Measurements from ENCODE around the gene HIRIP3.
"Not testable (repeated sequence)": the region's sequence is repeated elsewhere in the genome, so short reads cannot be mapped to it uniquely, and the experiment has no call there.

HIRIP3 gene

DNA sequence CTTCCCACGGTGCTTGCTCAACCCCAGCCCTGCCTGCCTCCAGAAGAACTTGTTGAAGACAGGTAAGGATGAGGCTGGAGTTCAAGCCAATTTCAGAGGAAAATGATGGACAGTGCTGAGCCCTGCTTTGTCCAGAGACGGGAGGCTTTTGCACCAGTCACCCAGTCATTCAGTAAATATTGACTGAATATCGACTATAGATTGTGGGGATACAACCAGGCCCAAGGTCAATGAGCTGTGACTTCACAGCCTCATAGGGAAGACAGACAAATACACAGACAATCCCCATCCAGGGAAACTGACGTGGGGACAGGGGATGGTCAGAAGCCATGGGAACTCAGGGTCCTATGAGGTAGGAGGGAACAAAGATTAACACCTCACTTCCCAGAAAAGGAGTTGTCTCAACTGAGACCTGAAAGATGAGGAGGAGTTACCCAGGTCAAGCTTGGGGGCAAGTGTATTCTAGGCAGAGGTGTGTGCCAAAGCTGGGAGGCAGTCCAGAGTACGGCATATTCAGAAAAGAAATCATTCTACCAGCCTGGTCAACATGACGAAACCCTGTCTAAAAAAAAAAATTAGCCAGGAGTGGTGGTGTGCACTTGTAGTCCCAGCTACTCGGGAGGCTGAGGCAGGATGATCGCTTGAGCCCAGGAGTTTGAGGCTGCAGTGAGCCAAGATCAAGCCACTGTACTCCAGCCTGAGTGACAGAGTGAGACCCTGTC lies 21.3 kb upstream of the HIRIP3 start:
- no peak for DNase-seq (ENCODE audit: low spot score)

DNA sequence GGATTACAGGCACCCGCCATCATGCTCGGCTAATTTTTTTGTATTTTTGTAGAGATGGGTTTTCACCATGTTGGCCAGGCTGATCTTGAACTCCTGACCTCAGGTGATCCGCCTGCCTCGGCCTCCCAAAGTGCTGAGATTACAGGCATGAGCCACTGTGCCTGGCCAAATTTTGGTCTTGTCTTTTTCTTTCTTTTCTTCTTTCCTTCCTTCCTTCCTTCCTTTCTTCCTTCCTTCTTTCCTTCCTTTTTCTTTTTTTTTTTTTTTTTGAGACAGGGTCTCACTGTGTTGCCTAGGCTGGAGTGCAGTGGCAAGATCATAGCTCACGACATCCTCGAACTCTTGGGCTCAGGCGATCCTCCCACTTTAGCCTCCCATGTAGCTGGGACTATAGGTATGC lies 20.0 kb upstream of the HIRIP3 start:
- not testable (repeated sequence) for DNase-seq (ENCODE audit: low spot score)

DNA sequence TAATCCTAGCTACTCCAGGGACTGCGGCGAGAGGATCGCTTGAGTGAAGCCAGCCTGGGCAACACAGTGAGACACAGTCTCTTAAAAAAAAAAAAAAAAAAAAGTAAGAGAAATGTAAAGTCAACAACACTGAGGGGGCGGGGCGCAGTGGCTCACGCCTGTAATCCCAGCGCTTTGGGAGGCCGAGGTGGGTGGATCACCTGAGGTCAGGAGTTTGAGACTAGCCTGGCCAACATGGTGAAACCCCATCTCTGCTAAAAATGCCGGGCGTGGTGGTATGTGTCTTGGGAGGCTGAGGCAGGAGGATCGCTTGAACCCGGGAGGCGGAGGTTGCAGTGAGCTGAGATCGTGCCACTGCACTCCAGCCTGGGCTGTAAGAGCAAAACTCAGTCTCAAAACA lies 17.2 kb upstream of the HIRIP3 start:
- not testable (repeated sequence) for DNase-seq (ENCODE audit: low spot score)

GRCh38 chr16:30011714-30012504 lies 16.5 kb upstream of the HIRIP3 start:
- no peak for DNase-seq (ENCODE audit: low spot score)

- DNase-seq (ENCODE audit: low spot score), result no peak
These were observed 15.7 kb upstream of the HIRIP3 start, which contains the start of gene DOC2A for GRCh38 chr16:30010844-30011713. TSS of gene DOC2A (minus strand) at chr16:30011027. CDS start at chr16:30010222, 805 bp downstream.

GRCh38 chr16:30009990-30010843 lies 14.8 kb upstream of the HIRIP3 start:
- no peak for DNase-seq (ENCODE audit: low spot score)

GRCh38 chr16:30009085-30009862 lies 13.9 kb upstream of the HIRIP3 start:
- no peak for DNase-seq (ENCODE audit: low spot score)

GRCh38 chr16:30007378-30007895 lies 12.0 kb upstream of the HIRIP3 start:
- no peak for DNase-seq (ENCODE audit: low spot score)

DNA sequence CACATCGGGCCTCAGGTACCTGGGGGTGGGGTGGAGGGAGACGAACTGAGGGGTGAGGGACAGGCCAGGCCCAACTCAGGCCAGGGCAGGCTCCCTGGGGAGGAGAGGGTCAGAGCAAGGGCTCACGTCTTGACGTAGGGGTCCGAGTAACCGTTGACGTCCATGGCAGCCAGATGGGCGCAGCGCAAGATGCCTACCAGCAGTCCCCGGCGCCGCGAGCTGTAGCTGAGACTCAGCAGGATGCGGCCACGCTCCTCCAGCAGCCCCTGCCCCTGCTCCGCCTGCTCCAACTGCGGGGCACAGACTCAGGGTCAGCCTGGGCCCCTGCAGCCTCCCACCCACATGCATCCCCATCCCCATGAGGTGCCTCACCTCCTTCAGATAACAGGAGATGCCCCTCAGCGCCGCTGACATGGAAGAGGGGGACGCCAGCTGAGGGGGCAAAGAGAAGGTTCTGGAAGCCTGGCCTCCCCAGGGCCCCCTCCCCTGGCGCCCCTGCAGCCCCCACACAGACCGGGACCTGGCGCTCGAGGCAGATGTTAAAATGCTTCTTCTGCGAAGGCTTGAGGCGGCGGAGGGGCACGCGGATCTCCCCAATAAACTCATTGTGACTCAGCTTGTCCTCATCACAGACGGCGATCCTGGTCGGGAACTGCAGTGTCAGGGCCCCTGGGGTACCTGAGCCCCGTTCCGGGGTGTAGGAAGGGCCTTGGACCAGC lies 11.4 kb upstream of the HIRIP3 start:
- DNase-seq (ENCODE audit: low spot score), result no peak

DNA sequence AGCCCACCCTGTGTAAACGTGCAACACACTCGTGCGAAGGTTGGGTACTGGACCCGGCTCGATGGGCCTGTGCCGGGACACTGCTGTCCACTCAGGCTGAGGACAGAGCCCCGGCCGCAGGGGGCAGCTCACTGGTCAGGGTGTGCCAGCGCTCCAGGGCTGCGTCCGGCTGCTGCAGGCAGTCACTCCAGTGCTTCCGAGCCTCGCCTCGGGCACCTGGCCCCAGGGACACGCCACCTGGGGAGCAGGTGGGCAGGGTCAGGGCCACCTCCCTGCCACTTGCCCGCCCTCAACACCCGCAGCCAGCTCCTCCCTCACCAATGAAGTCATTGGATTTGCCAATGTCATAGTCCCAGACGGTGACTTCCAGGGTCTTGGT lies 10.7 kb upstream of the HIRIP3 start:
- DNase-seq (ENCODE audit: low spot score), result no peak

DNA sequence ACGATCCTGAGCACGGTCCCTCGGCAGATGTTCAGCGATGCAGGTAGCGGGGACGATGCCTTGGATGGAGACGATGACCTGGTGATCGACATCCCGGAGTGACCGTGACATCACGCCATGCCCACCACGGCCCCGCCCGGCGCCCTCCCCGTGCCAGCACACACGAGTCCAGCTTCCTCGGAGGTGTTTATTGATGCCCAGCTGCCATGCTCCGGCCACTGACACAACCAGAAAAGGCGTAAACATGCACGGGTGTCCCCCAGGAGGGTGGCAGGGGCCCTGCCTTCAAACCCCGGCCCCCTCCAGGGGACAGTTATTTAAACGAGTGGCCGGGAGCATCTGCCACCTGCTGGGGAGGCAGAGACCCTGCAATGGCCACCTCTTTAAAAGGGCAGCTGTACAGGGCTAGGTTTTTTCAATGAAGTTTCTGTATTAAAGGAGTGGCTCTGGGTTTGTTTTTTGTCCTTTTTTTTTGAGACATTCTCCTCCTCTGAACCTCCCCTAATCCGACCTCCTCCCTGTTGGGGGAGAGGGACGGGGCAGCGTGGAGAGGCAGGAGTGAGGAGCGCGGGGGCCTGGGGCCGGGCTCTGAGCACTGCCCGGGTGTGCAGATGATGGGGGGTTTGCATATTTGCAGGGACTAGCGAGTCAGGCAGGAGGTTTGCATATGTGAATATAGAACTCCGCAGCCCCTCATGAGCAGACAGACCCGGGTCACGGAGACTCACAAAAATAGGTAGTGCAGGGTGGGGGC lies 10.1 kb upstream of the HIRIP3 start:
- peak; percentile 35 for DNase-seq (ENCODE audit: low spot score)

GRCh38 chr16:30004811-30005242 lies 9.4 kb upstream of the HIRIP3 start:
- no peak for DNase-seq (ENCODE audit: low spot score)

GRCh38 chr16:30004424-30004776 lies 9.0 kb upstream of the HIRIP3 start:
- DNase-seq (ENCODE audit: low spot score), result no peak

DNA sequence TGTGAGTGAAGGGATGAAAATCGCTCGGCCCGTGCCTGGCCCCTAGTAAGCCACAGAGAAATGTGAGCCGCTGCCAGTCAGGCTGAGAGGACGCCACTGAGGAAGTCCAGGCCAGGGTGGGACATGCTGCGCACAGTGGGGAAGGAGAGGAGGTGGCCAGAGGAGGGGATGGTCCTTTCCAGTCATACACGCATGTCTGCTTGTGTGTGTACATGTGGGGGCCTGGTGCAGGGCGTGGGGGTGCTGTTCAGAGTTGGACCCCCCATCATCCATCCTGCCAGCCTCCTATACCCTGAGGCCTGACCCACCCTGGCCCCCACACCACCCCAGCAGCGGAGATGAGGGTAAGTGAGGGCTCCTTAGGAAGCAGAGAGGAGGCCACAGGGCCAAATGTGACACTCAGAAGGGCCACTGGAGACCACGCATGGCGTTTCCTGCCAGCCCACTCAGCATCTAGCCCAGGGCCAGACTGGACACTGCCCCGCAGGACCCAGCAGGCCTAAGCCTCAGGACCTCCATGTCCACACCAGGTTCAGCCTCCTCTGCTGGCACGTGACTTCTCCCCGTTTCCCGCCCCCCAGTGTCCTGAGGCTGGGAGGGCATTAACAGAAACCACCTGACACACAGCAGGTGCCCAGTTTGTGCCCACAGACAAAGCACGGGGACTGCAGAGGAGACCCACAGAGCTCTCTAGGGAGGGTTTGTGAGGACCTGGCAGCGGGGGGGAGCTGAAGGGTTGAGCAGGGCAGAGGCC lies 8.4 kb upstream of the HIRIP3 start:
- DNase-seq (ENCODE audit: low spot score), result no peak

DNA sequence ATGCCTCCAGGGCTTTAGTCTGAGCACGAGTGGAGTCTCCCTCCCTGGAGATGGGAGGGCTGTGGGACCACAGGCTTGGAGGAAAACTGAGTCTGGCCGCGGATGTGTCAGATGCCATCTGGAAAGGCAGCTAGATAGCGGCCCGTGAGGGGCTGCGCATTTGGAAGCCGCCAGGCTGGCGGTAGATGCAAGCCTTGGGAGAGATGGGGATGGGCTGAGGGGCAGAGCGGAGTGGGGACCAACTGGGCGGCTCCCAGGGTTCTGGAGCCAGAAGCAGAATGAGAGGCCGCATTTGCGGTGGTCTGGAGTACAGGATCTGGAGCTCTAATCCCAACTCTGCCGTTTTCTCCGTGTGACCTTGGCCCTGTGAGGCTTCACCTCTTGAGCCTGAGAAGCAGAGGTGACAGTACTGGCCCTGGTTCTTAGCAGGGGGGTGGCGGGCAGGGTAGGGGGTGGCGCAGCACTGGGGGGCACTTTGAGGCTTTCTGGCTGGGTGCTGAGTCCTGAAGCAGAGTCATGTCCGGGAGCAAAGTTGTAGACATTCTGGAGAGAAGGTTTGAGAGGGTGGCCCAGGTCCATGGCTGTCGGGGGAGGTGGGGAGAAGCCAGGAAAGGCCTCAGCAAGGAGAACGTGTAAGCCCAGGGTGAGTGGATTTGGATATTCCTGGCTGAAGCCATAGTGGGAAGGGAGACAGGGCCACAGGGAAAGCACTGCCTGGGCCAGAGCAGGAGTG lies 7.4 kb upstream of the HIRIP3 start:
- DNase-seq (ENCODE audit: low spot score), result no peak

DNA sequence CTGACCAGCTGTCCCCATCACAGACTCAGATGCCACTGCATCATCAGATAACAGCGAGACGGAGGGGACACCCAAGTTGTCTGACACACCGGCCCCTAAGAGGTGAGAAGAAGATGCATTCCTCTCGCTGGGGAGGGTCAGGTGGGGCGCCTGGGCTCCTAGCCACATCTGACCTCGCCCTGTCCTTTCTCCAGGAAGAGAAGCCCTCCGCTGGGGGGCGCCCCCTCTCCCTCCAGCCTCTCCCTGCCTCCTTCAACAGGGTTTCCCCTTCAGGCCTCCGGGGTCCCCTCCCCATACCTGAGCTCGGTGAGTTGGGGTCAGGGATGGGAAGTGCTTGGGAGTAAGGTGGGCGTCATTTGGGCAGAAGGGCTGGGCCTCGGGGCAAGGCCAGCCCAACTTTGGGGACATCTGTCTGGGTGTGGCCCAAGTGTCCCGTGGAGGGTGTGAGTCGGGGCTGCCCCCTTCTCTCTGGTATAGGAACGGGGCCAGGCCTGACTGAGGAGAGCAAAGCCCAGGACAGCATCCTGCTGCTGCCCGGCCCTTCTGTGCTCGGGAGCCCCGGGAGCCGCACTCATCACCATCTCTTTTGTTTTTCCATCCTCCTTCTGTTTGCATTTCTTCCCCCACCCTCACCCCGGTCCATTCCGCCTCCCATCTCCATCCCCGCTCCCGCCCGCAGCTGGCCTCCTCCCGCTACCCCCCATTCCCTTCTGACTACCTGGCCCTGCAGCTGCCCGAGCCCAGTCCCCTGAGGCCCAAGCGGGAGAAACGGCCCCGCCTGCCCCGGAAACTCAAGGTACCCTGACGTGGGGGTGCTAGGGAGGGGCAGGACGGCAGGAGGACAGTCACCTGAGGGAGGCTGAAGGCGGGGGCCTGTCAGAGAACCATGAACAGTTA lies 5.6 kb upstream of the HIRIP3 start:
- no peak for DNase-seq (ENCODE audit: low spot score)

GRCh38 chr16:29999605-30000004 lies 4.2 kb upstream of the HIRIP3 start:
- no peak for DNase-seq (ENCODE audit: low spot score)
